PC-9 (cell line): ENCODE data around the gene CRYGN. TPM values are rescaled to one million over a fixed set of nuclear protein-coding genes. Genes with fewer than 3 reads are reported as not detected.
A peak's percentile ranks its signal among the peaks of the same experiment; 100 is the strongest.

Experiments used
- BruUV-seq: library from RNA; stranded (reverse); fragments of 400-500 nt; replicated peaks from 2 replicates; lab custom pipeline; 2021; lab: Mats Ljungman, UMichigan
- CTCF ChIA-PET: fragments of 300-600 bp; sonication (Branson Sonifier 250); formaldehyde crosslinking; loops from one replicate; lab custom pipeline; 2022; ENCODE audit warnings: antibody characterized with exemption; lab: Charles Lee
- POLR2A ChIA-PET: fragments of 300-600 bp; sonication (Branson Sonifier 250); formaldehyde crosslinking; loops from one replicate; lab custom pipeline; 2022; ENCODE audit warnings: antibody characterized with exemption; ENCODE audit not compliant: unreplicated experiment; lab: Charles Lee
- DNase-seq, 2 experiments: peaks; one replicate each; pipeline versions ENCODE4 v3.0.0 to v3.0.0-alpha.2; 2015 to 2022; ENCODE audit warnings: mixed read lengths in 1 of 2
- H2AFZ ChIP-seq: fragments of 200-600 bp; sonication (generic); 2 replicates; pipeline ENCODE4 v1.8.1; 2017; ENCODE audit warnings: antibody characterized with exemption
- H3F3A ChIP-seq: fragments of 200-600 bp; sonication (generic); 2 replicates; pipeline ENCODE4 v1.8.1; 2017; ENCODE audit warnings: antibody characterized with exemption, mild to moderate bottlenecking, low read depth; ENCODE audit not compliant: insufficient read depth
- H3K27ac ChIP-seq: fragments of 200-600 bp; sonication (generic); 2 replicates; pipeline ENCODE4 v1.6.1; 2016; ENCODE audit warnings: mixed run types
- H3K27me3 ChIP-seq: fragments of 200-600 bp; sonication (generic); 2 replicates; pipeline ENCODE4 v1.6.1; 2016; ENCODE audit warnings: low read depth, mixed run types; ENCODE audit not compliant: insufficient read depth
- H3K36me3 ChIP-seq: fragments of 200-600 bp; sonication (generic); 2 replicates; pipeline ENCODE4 v1.6.1; 2016; ENCODE audit warnings: low read depth, mixed run types
- H3K4me1 ChIP-seq: fragments of 200-600 bp; sonication (generic); replicated peaks from 2 replicates; pipeline ENCODE4 v1.6.1; 2016; ENCODE audit warnings: mixed run types; ENCODE audit not compliant: insufficient read depth
- H3K4me2 ChIP-seq: fragments of 200-600 bp; sonication (generic); 2 replicates; pipeline ENCODE4 v1.6.1; 2017; ENCODE audit warnings: mixed run types
- H3K4me3 ChIP-seq: fragments of 200-600 bp; sonication (generic); 2 replicates; pipeline ENCODE4 v1.6.1; 2016; ENCODE audit warnings: mixed run types
- H3K79me2 ChIP-seq: fragments of 200-600 bp; sonication (generic); 2 replicates; pipeline ENCODE4 v1.6.1; 2017; ENCODE audit warnings: low read depth, mixed run types
- H3K9me2 ChIP-seq: fragments of 200-600 bp; sonication (generic); 2 replicates; pipeline ENCODE4 v1.8.1; 2017; ENCODE audit warnings: mild to moderate bottlenecking; ENCODE audit not compliant: insufficient read depth
- H3K9me3 ChIP-seq: fragments of 200-600 bp; sonication (generic); 2 replicates; pipeline ENCODE4 v1.8.1; 2016; ENCODE audit warnings: low read depth; ENCODE audit not compliant: insufficient read depth
- H4K20me1 ChIP-seq: fragments of 200-600 bp; sonication (generic); 2 replicates; pipeline ENCODE4 v1.8.1; 2017; ENCODE audit not compliant: insufficient read depth
- CTCF ChIP-seq: fragments of 200-600 bp; sonication (generic); conservative IDR thresholded peaks from 2 replicates; pipeline ENCODE4 v1.6.1; 2017; ENCODE audit warnings: mixed run types, antibody characterized with exemption, mild to moderate bottlenecking, moderate library complexity
- EZH2 ChIP-seq: fragments of 200-600 bp; sonication (generic); IDR thresholded peaks from 2 replicates; pipeline ENCODE4 v1.8.0; 2017; ENCODE audit warnings: antibody characterized with exemption, low read depth
- intact Hi-C: fragments of 100-400 bp; cut with micrococcal nuclease; formaldehyde crosslinking; loops from one replicate; pipeline ENCODE4 v1.10.0; 2022; ENCODE audit not compliant: unreplicated experiment
- total RNA-seq: library from RNA; stranded (reverse); gene quantifications from 2 replicates; pipeline ENCODE4 v1.2.3, GENCODE V29; 2021

The CRYGN gene
- total RNA-seq, 1 experiment from 2014 or later: 1.0 TPM

- no peaks in the 10 kb centered on the region for H3K36me3 ChIP-seq
- no peaks in the 10 kb centered on the region for H4K20me1 ChIP-seq
- CTCF ChIA-PET: no interaction called here
- no peaks in the 10 kb centered on the region for H3K79me2 ChIP-seq
- no peak for TF ChIP-seq CTCF
- no peak for TF ChIP-seq EZH2
- DNase-seq: no peak
- no peaks in the 10 kb centered on the region for H3K27me3 ChIP-seq
- intact Hi-C loops: no loop called here
- H3K4me1 ChIP-seq: peaks cover 22% of the 10 kb centered on the region
- no peak overlapping the region for H3K4me2 ChIP-seq
- H3K9me2 ChIP-seq: no peaks in the 10 kb centered on the region
- H2AFZ ChIP-seq: no peak overlapping the region
- no peak overlapping the region for H3K4me3 ChIP-seq
- H3K9me3 ChIP-seq: no peaks in the 10 kb centered on the region
- H3K27ac ChIP-seq: no peak overlapping the region
- POLR2A ChIA-PET: no interaction called here
- BruUV-seq: no TSS peak
- H3F3A ChIP-seq: 0 out of 2 replicates have a peak, but pooled peaks cover 4% of the 10 kb centered on the region
Measured at GRCh38 chr7:151405056-151405455, 34.9 kb downstream of the CRYGN start.

DNA sequence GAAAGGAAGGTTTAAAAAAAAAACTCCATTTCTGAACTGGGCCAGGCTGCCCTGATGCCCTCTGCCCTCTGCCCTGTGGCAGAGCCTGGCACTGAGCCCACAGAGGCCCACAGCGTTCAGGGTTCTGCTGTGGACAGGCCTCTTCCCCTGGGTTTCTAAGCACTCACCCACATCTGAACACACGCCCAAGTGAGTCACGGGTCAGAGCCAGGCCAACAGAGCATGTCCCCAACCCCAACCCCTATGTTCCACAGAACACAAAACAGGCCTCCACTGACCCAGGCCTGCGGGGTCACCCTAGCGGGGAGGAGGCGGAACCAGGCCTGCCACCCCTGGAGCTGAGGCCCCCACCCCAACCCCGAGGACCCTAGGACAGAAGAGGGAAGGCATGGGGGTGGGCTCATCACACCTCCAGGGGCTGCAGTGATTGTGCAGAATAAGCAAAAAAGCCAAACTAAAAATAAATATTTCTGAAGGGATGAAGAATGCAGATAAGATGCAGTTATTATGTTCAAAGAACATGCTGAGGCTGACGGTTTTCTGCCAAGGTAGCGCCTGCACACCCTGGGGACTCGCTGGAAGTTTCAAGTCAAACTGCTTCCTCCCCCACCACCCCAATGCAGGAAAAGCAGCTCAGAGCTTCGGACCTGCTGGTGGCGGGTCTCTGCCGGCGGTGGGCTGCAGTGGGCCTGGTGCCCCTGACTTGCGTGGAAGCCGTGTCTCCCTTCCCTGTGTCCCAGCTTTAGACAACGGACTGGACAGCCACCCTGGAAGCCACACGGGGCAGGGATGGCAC, 35.5 kb downstream of the CRYGN start:
- no TSS peak for BruUV-seq
- Histone ChIP-seq H3K36me3 (no peaks in the 10 kb centered on the region), H3K9me3 (no peaks in the 10 kb centered on the region), H3K9me2 (no peaks in the 10 kb centered on the region), H3K27me3 (no peaks in the 10 kb centered on the region), H3F3A (0 out of 2 replicates have a peak, but pooled peaks cover 4% of the 10 kb centered on the region), H3K27ac (no peak overlapping the region), H3K4me2 (peak overlapping the region; percentile 44), H4K20me1 (no peaks in the 10 kb centered on the region), H2AFZ (no peak overlapping the region), H3K79me2 (no peaks in the 10 kb centered on the region), H3K4me3 (no peak overlapping the region), H3K4me1 (peaks cover 22% of the 10 kb centered on the region)
- intact Hi-C loops: loop anchor here (1.0 kb wide), 1 partner anchor 24 kb away; no protein-coding TSS in a partner anchor
- no peak for TF ChIP-seq CTCF
- no peak for TF ChIP-seq EZH2
- peak; percentile 59 to 81 for DNase-seq
- CTCF ChIA-PET: no interaction called here
- POLR2A ChIA-PET: no interaction called here

GRCh38 chr7:151403764-151404163, 36.2 kb downstream of the CRYGN start:
- TF ChIP-seq EZH2: no peak
- no peak for TF ChIP-seq CTCF
- Histone ChIP-seq H3K4me2 (peak overlapping the region; percentile 44), H3K4me3 (no peak overlapping the region), H3K27me3 (no peaks in the 10 kb centered on the region), H3K9me2 (no peaks in the 10 kb centered on the region), H4K20me1 (no peaks in the 10 kb centered on the region), H3F3A (0 out of 2 replicates have a peak, but pooled peaks cover 4% of the 10 kb centered on the region), H3K9me3 (no peaks in the 10 kb centered on the region), H2AFZ (no peak overlapping the region), H3K27ac (no peak overlapping the region), H3K79me2 (no peaks in the 10 kb centered on the region), H3K36me3 (no peaks in the 10 kb centered on the region), H3K4me1 (peaks cover 22% of the 10 kb centered on the region)
- POLR2A ChIA-PET: no interaction called here
- BruUV-seq: TSS peak; percentile 20
- peak; percentile 49 to 56 for DNase-seq
- intact Hi-C loops: loop anchor here (1.0 kb wide), 1 partner anchor 25 kb away; no protein-coding TSS in a partner anchor
- CTCF ChIA-PET: no interaction called here
